ENCODE data around the gene COL27A1.
"Not testable (repeated sequence)": the region's sequence is repeated elsewhere in the genome, so short reads cannot be mapped to it uniquely, and the experiment has no call there.

The COL27A1 gene

GRCh38 chr9:114184071-114184470, 28.7 kb downstream of the COL27A1 start:
- no peak for DNase-seq (ENCODE audit: low read depth in 3 of 3)

- no peak for DNase-seq (ENCODE audit: low read depth in 3 of 3)
Observed at GRCh38 chr9:114184866-114185265, 29.5 kb downstream of the COL27A1 start.

DNA sequence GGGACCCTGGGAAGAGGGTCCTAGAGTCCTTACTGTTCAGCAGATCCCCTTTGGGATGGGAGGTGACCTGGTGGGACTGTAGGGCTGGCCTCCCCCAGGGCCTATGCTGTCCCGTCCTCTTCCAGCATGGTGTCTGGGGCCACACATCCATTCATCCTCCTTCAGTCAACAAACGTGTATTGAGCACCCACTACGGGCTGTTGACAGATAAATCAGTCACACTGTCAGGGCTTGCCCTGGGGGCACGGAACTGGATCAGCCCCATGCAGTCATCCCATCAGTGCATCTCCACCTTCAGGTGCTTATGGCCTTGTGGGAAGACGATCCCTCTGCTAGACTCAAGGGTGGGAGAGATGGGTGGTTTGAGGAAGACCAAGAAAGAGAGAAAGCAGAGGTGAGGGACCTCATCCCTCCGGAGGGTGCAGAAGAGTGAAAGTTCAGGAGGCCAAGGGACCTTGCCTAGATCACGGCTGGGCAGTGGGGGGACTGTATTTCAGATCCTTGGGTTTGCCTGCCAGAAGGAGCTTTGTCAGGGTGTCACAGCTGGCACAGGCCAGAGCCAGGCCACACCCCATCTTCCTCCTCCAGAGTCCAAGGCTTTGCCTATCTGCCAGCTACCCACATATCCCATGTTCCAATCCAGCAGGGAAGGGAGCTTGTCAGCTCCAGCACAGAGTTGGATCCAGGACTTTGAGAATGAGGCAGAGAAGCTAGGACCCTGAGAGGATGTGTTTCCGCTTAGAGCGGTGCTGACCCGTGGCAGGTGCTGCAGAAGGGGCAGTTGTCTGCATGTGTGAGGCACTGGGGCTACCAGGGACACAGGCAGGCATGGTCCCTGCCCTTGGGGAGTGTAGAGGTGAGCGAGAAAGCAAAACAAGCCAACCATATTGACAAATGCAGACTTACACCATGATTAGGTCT, 30.5 kb downstream of the COL27A1 start:
- no peak for DNase-seq (ENCODE audit: low read depth in 3 of 3)

GRCh38 chr9:114186605-114187289, 31.4 kb downstream of the COL27A1 start:
- DNase-seq (ENCODE audit: low read depth in 3 of 3): no peak

- no peak for DNase-seq (ENCODE audit: low read depth in 3 of 3)
Observed at GRCh38 chr9:114187827-114188226, 32.5 kb downstream of the COL27A1 start.

DNA sequence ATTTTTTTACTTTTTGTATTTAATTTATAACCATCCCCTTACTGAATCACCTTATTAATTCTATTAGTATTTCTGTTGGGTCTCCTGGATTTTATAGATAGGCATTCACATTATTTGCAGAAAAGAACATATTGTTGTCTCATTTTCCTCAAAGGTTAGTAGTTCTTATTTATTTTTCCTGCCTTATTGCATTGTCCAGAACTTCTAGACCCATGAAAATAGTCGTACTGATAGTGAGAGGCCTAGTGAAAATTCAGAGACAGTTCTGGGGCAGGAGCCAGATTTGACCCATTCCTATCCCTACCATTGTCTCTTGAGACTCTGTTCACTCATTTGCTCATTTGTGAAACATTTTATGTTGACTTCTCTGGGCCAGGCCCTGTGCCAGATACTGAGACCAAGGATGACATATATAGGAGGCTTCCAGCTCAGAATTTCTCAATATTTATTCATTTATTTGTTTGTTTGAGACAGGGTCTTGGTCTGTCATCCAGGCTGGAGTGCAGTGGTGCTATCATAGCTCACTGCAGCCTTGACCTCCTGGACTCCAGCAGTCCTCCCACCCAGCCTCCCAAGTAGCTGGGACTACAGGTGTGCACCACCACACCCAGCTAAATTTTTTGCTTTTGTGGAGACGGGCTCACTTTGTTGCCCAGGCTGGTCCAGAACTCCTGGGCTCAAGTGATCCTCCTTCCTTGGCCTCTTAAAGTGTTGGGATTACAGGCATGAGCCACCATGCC, 34.7 kb downstream of the COL27A1 start:
- DNase-seq (ENCODE audit: low read depth in 3 of 3): no peak

- DNase-seq (ENCODE audit: low read depth in 3 of 3): no peak
Observed at GRCh38 chr9:114190563-114190905, 35.2 kb downstream of the COL27A1 start.

DNA sequence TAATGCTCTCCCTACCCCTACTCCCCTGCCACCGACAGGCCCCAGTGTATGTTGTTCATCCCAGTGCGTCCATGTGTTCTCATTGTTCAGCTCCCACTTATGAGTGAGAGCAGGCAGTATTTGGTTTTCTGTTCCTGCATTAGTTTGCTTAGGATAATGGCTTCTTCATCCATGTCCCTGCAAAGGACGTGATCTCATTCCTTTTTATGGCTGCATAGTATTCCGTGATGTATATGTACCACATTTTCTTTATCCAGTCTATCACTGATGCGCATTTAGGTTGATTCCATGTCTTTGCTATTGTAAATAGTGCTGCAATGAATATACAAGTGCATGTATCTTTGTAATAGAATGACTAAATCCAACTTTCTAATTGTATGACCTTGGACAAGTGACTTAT, 36.1 kb downstream of the COL27A1 start:
- not testable (repeated sequence) for DNase-seq (ENCODE audit: low read depth in 3 of 3)

GRCh38 chr9:114192539-114192938, 37.2 kb downstream of the COL27A1 start:
- DNase-seq (ENCODE audit: low read depth in 3 of 3): no peak

- no peak for DNase-seq (ENCODE audit: low read depth in 3 of 3)
Observed at GRCh38 chr9:114193090-114193489, 37.8 kb downstream of the COL27A1 start.

- no peak for DNase-seq (ENCODE audit: low read depth in 3 of 3)
Observed at GRCh38 chr9:114196117-114196516, 40.8 kb downstream of the COL27A1 start.

DNA sequence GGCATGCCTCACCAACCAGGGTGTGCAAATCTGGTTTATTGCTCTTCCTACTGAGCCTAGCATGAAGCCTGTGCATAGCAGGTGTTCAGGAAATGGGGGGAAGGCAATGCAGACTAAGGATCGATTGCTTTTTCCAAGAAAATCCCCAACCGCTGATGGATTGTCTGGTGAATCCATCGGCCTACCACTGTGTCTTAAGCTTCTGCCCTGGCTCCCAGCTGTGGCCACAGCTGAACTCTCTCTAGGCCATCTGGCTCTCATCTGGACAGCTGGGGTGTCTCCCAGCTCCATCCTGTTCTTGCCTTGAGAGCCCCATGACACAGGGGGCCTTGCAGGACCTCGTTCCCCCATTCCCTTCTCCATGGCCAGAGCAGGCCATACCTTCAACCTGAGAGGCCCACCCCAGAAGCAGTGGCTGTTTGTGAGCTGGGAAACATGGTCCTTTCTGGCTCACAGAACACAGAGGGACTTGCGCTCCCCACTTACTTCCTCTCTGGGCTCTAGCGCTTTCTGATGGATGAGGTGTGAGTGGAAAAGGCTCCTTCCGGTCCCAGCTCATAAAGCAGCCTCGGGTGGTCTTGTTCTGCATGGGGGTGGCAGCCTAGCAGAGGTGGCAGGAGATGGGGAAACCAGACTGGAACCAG, 41.8 kb downstream of the COL27A1 start:
- DNase-seq (ENCODE audit: low read depth in 3 of 3): no peak

GRCh38 chr9:114198249-114199040, 43.1 kb downstream of the COL27A1 start:
- no peak for DNase-seq (ENCODE audit: low read depth in 3 of 3)

GRCh38 chr9:114200721-114201300, 45.5 kb downstream of the COL27A1 start:
- no peak for DNase-seq (ENCODE audit: low read depth in 3 of 3)

- DNase-seq (ENCODE audit: low read depth in 3 of 3): no peak
Observed at GRCh38 chr9:114202396-114202795, 47.1 kb downstream of the COL27A1 start.

GRCh38 chr9:114202849-114203248, 47.5 kb downstream of the COL27A1 start:
- no peak for DNase-seq (ENCODE audit: low read depth in 3 of 3)

DNA sequence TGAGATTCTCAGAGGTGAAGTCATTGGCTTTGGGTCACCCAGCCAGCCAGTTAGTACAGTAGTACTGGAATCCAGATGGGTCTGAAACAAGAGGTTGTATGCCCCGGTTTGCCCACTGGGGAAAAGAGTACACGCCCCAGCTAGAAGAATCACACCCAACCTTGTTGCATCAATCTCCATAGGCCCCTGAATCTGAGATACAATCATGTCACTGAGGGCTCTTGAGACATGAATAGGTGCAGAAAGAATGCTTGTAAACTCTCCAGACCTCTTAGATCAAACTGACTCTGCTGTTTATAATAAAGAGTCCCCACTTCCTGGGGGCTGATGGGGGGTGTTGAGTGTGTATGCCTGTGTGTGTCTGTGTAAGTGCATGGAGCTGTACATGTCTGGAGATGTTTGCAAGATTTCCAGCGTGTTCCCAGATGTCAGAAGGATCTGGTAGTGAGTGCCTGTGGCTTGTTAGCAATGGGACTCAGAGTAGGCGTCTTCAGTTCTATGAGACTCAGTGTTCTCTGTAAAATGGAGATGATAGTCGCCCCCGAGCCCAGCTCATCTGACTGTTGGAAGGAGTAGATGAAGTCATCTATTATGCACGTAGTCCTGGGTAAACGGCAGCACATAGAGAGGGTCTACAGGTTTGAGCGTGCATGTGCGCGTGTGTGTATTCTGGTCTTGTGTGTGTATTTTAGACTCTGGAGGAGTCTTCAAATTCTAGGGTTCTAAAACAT, 48.2 kb downstream of the COL27A1 start:
- no peak for DNase-seq (ENCODE audit: low read depth in 3 of 3)

DNA sequence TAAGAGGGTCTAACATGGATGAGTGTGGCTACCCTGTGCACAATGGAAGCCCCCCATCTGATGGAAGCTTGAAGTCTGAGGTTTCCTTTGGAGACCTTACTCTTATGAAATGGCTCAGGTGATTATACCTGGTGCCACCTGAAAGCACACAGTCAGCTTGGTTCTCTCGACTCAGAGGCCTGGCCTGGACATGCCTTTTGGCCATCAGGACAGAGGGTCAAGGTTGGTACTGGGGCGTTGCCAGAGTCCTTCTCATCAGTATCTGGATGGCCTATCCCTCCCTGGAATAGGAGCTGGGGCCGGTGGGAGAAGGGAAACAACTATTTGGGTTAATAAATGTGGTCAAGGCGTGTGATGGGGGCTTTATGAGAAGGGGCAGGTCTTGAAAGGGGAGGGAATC, 48.9 kb downstream of the COL27A1 start:
- DNase-seq (ENCODE audit: low read depth in 3 of 3): no peak

DNA sequence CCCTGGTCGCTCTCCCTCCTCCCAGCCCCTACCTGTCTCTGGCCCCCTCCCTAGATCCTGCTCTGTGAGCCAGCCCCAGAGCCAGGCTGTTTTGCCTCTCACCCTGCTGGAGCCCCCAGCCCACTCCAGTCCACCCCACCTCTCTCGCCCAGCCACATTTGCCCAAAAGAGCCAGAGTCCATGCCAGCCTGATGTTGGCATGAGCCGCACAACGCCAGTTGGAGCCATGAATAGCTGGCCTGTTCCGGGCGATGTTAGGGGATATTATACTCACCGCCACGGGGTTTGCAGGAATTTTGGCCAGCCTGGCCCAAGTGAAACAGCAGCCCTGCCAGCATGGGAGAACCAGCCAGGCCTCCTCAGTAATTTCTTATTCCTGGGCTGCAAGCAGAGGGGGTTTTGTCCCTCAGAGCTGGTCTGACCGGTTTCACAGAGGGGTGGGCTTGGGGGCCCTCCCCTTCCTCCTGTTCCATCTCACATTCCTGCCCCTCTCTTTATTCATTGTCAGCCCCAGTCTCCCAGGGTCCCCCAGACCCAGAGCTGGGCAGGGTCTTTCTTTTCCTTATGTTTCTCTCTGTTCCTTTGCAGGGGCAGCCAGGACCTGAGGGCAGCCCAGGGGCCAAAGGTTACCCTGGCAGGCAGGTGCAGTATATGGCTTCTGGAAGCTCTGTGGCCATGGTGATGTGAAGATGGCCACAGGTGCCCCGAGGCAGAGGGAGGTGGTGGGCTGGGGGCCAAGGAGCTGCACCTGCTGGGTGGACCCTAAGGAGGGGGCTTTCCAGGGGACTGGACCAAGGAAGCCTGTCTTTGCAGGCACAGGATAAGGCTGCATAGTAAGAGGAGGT, 50.1 kb downstream of the COL27A1 start:
- DNase-seq (ENCODE audit: low read depth in 3 of 3): no peak
